Measurements from ENCODE around the gene LRRC14B.

DNA sequence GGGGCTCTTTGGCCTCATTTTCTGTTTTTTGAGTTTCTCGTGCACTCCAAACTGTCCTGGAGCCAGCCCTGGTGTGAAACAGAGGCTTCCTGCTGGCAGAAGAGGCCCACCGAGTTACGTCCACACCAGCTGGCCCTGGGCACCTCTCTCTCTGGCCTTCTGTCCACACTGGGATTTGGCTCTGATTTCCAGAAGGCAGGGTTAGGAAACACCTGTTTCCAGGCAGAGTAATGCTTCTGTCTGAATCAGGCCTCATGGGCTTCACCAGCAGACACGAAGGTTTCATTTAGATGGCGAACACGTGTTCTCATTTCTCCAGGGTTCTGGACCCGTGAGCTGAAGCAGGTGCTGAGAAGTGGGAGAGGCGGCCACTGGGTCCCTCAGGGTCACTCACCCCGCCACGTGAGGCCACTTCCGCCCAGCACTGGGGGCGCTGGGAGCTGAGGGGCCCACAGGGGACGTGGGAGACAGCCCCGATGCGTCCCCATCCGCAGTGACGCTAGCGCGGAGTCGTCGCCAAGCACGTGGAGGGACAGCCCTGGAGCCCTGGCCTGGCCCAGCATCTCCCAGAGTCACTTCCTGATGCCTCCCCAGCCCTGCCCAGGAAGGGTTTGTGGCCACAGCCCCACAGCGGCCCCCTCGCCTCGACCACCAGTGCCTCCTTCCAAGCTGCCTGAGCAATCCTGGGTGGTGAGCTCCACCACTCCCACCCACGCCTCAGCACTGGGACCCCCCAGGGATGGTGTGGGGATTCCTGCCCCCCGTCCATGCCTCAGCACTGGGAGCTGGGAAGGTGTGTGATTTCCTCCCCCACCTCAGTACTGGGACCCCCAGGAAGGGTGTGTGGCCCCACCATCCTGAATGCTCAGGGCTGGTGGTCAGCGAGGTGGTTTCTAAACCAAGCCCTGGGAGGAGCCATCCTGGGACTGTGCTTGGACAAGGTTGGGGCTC lies 4.9 kb upstream of the LRRC14B start:
- TF ChIP-seq, protein P1, sequence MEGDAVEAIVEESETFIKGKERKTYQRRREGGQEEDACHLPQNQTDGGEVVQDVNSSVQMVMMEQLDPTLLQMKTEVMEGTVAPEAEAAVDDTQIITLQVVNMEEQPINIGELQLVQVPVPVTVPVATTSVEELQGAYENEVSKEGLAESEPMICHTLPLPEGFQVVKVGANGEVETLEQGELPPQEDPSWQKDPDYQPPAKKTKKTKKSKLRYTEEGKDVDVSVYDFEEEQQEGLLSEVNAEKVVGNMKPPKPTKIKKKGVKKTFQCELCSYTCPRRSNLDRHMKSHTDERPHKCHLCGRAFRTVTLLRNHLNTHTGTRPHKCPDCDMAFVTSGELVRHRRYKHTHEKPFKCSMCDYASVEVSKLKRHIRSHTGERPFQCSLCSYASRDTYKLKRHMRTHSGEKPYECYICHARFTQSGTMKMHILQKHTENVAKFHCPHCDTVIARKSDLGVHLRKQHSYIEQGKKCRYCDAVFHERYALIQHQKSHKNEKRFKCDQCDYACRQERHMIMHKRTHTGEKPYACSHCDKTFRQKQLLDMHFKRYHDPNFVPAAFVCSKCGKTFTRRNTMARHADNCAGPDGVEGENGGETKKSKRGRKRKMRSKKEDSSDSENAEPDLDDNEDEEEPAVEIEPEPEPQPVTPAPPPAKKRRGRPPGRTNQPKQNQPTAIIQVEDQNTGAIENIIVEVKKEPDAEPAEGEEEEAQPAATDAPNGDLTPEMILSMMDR (IDR thresholded peaks at IDR 0.05): no peak
- TF ChIP-seq POLR2AphosphoS5 (IDR thresholded peaks at IDR 0.05; ENCODE audit: low read depth, low read length) (no peak), SIN3A (IDR thresholded peaks at IDR 0.05; ENCODE audit: borderline replicate concordance, insufficient read depth, low read depth, low read length) (no peak)
- TF ChIP-seq, protein P2, sequence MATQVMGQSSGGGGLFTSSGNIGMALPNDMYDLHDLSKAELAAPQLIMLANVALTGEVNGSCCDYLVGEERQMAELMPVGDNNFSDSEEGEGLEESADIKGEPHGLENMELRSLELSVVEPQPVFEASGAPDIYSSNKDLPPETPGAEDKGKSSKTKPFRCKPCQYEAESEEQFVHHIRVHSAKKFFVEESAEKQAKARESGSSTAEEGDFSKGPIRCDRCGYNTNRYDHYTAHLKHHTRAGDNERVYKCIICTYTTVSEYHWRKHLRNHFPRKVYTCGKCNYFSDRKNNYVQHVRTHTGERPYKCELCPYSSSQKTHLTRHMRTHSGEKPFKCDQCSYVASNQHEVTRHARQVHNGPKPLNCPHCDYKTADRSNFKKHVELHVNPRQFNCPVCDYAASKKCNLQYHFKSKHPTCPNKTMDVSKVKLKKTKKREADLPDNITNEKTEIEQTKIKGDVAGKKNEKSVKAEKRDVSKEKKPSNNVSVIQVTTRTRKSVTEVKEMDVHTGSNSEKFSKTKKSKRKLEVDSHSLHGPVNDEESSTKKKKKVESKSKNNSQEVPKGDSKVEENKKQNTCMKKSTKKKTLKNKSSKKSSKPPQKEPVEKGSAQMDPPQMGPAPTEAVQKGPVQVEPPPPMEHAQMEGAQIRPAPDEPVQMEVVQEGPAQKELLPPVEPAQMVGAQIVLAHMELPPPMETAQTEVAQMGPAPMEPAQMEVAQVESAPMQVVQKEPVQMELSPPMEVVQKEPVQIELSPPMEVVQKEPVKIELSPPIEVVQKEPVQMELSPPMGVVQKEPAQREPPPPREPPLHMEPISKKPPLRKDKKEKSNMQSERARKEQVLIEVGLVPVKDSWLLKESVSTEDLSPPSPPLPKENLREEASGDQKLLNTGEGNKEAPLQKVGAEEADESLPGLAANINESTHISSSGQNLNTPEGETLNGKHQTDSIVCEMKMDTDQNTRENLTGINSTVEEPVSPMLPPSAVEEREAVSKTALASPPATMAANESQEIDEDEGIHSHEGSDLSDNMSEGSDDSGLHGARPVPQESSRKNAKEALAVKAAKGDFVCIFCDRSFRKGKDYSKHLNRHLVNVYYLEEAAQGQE (IDR thresholded peaks at IDR 0.05; ENCODE audit: insufficient read depth in 1 of 2, low read depth in 2 of 2, low read length in 1 of 2): no peak
